Lower lobe of right lung (tissue), 2 donors: ENCODE results near the gene TMEM132D. TPM values are rescaled to one million over a fixed set of nuclear protein-coding genes. Genes with fewer than 3 reads are reported as not detected.

ENCODE experiments used
- ATAC-seq, 2 donors: fragments of 200-7000 bp; cut with Tn5 transposase; one replicate each; pipeline ENCODE4 v1.9.1; 2020 to 2022; ENCODE audit warnings: mild to moderate bottlenecking in 2 of 2, moderate library complexity in 2 of 2
- DNase-seq: peaks from one replicate; pipeline ENCODE4 v3.0.0-alpha.2; 2020
- H3K27ac ChIP-seq: fragments of 200-600 bp; one replicate; pipeline ENCODE4 v1.8.0; 2022
- H3K27me3 ChIP-seq: fragments of 200-600 bp; one replicate; pipeline ENCODE4 v1.8.0; 2022; ENCODE audit warnings: low read depth
- H3K36me3 ChIP-seq: fragments of 200-600 bp; one replicate; pipeline ENCODE4 v1.8.0; 2022; ENCODE audit warnings: mild to moderate bottlenecking
- H3K4me1 ChIP-seq: fragments of 200-600 bp; one replicate; pipeline ENCODE4 v1.8.0; 2022
- H3K4me3 ChIP-seq: fragments of 200-600 bp; one replicate; pipeline ENCODE4 v1.8.0; 2022; ENCODE audit warnings: mild to moderate bottlenecking
- H3K9me3 ChIP-seq: fragments of 200-600 bp; one replicate; pipeline ENCODE4 v1.8.0; 2022
- intact Hi-C: fragments of 100-400 bp; cut with DNase I; formaldehyde crosslinking; loops from one replicate; pipeline ENCODE4 v1.11.0; 2022
- total RNA-seq: library from RNA; stranded (reverse); fragmentation: NEBNext Ultra II Directional; extraction: Animal tissue kit (Norgen Biotek cat#: 25700); gene quantifications from one replicate; pipeline ENCODE4 v1.2.1, GENCODE V29; 2021
- TF ChIP-seq, protein P1 (sequence below): fragments of 200-600 bp; IDR thresholded peaks from one replicate; pipeline ENCODE4 v1.8.0; 2022; ENCODE audit warnings: antibody characterized with exemption, mild to moderate bottlenecking
- donor health status: DM: no; HTN: yes; CAD: no; lungs with severe emphysema.

Gene TMEM132D
- total RNA-seq, 1 donor from 2014 or later: 0.06 TPM

DNA sequence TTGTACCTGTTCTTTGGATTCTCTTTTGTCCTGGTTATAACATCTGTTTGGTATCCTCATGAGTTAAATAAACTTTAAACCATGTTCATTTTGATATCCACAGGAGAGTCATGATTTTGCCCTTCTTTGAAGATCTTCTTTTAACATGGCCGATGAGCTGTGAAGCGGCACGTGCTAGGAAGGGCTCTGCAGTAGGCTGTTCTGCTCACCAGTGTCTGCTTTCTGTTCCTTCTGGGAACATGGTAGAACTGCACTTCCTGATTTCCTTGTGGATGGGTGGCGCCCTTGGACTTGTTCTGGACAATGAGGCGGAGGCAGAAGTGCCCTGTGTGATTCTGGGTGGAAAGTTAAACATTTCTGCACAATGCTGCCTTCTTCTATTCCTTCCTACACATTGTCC lies 138.1 kb downstream of the TMEM132D start:
- DNase-seq: no peak
- intact Hi-C loops: no loop called here
- Histone ChIP-seq H3K27ac (no peak overlapping the region), H3K9me3 (peaks cover 16% of the 10 kb centered on the region), H3K36me3 (no peaks in the 10 kb centered on the region), H3K4me1 (no peaks in the 10 kb centered on the region), H3K4me3 (no peak overlapping the region), H3K27me3 (no peaks in the 10 kb centered on the region)
- no peak for ATAC-seq
- TF ChIP-seq, protein P1, sequence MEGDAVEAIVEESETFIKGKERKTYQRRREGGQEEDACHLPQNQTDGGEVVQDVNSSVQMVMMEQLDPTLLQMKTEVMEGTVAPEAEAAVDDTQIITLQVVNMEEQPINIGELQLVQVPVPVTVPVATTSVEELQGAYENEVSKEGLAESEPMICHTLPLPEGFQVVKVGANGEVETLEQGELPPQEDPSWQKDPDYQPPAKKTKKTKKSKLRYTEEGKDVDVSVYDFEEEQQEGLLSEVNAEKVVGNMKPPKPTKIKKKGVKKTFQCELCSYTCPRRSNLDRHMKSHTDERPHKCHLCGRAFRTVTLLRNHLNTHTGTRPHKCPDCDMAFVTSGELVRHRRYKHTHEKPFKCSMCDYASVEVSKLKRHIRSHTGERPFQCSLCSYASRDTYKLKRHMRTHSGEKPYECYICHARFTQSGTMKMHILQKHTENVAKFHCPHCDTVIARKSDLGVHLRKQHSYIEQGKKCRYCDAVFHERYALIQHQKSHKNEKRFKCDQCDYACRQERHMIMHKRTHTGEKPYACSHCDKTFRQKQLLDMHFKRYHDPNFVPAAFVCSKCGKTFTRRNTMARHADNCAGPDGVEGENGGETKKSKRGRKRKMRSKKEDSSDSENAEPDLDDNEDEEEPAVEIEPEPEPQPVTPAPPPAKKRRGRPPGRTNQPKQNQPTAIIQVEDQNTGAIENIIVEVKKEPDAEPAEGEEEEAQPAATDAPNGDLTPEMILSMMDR: no peak

DNA sequence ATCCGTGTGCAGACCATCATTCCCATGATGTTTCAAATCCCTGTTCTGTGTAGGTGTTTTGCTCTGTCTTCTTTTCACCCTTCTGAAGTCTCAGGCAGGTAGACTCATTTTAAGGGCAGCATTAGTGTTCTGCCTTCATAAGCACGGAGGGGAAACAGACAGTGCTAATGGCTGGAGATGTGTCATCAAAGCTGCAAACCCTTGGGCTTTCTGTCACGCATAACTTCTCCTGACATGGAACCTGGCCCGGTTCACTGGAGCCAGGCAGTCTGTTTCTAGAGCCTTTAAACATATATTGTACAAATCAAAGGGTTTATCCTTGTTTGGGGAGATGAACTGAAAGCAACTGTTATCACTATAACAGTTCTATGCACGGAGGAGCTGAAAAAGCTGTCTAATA lies 141.4 kb downstream of the TMEM132D start:
- no peak for DNase-seq
- no peaks in the 10 kb centered on the region for H3K27me3 ChIP-seq
- no peak overlapping the region for H3K27ac ChIP-seq
- no peak for ATAC-seq
- H3K4me3 ChIP-seq: no peak overlapping the region
- H3K9me3 ChIP-seq: peaks cover 16% of the 10 kb centered on the region
- no peaks in the 10 kb centered on the region for H3K4me1 ChIP-seq
- intact Hi-C loops: no loop called here
- H3K36me3 ChIP-seq: no peaks in the 10 kb centered on the region
- TF ChIP-seq, protein P1: no peak

DNA sequence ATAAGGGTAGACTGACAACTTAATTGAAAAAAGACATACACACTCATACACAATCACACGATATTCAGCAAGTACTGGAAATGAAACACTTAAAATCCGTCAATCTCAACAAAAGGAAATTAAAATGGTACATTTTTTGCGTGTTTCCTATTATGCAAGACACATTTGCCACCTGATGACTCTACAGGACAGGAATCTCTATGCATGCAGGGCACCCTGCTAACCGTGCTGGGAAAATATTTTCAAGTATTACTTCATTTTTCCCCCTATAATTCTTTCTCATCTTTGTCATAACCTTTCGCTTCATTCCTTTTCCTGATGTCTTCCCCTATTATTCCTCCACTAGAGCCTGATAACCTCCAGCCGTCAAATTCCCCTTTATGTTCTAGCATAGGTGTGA lies 150.2 kb downstream of the TMEM132D start:
- TF ChIP-seq, protein P1: no peak
- no peak for DNase-seq
- intact Hi-C loops: no loop called here
- no peaks in the 10 kb centered on the region for H3K9me3 ChIP-seq
- H3K27me3 ChIP-seq: no peaks in the 10 kb centered on the region
- no peaks in the 10 kb centered on the region for H3K4me1 ChIP-seq
- H3K27ac ChIP-seq: no peak overlapping the region
- H3K36me3 ChIP-seq: no peaks in the 10 kb centered on the region
- no peak for ATAC-seq
- H3K4me3 ChIP-seq: no peak overlapping the region

DNA sequence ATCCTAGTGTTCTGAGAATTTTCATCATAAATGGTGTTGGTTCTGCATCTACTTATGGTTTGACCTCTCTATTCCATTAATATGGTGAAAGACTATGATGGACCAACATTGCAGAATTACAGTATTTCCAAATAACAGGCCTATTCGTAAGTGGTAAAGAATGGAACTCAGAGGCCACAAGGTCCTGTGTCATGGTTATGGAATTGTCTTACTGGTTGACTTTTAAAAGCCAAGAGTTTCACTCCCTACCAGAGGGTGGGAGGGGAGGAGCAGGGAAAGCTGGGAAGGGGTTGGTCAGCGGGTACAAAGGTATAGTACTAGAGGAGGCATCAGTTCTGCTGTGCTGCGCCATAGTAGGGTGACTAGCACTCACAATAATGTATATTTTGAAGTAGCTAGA lies 153.4 kb downstream of the TMEM132D start:
- H3K27me3 ChIP-seq: no peaks in the 10 kb centered on the region
- ATAC-seq: no peak
- H3K9me3 ChIP-seq: no peaks in the 10 kb centered on the region
- H3K4me1 ChIP-seq: no peaks in the 10 kb centered on the region
- intact Hi-C loops: no loop called here
- no peak for DNase-seq
- H3K27ac ChIP-seq: no peak overlapping the region
- no peaks in the 10 kb centered on the region for H3K36me3 ChIP-seq
- TF ChIP-seq, protein P1: no peak
- H3K4me3 ChIP-seq: no peak overlapping the region

DNA sequence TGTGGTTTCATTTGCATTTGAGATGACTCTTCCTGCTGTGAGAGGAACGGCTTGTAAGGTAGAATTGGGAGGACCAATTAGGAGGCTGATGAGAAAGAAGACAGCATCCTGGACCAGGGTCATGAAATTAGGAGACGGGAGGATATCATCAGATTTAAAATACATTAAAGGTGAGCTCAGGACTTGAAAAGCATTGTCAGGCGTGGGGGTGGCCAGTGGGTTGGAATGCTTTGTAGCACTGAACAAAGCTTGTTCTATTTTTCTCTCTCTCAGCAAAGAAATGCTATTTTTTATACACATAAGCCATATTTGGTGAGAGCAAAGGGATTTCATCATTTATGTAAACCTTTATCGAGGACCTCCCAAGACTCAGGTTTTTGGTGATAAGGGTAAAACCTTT lies 157.5 kb downstream of the TMEM132D start:
- Histone ChIP-seq H3K4me3 (no peak overlapping the region), H3K36me3 (no peaks in the 10 kb centered on the region), H3K27me3 (no peaks in the 10 kb centered on the region), H3K27ac (no peak overlapping the region), H3K4me1 (no peaks in the 10 kb centered on the region), H3K9me3 (no peaks in the 10 kb centered on the region)
- ATAC-seq (no peak), DNase-seq (no peak)
- TF ChIP-seq, protein P1: no peak
- intact Hi-C loops: no loop called here

DNA sequence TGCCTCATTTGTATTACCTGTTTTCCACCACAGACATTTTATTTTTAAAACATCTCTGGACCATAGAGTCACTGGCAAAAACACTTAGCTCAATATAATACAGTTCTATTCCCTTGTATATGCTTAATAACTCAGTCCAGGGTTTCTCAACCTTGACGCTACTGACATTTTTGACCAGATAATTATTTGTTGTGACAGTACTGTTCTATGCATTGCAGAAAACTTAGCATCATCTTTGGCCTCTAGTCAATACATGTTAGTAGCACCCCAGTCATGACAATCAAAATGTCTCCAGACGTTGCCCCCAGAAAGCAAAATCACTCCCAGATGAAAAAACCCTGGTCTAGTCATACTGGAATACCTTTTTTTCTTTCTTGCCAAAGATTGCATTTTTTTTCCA lies 174.7 kb downstream of the TMEM132D start:
- no peak for DNase-seq
- intact Hi-C loops: no loop called here
- H3K36me3 ChIP-seq: no peaks in the 10 kb centered on the region
- H3K9me3 ChIP-seq: no peaks in the 10 kb centered on the region
- no peak overlapping the region for H3K4me3 ChIP-seq
- H3K27ac ChIP-seq: no peak overlapping the region
- ATAC-seq: no peak
- H3K4me1 ChIP-seq: no peaks in the 10 kb centered on the region
- TF ChIP-seq, protein P1: no peak
- no peaks in the 10 kb centered on the region for H3K27me3 ChIP-seq
